ENCODE results near the gene TRAF6. TPM values are rescaled to one million over a fixed set of nuclear protein-coding genes. Genes with fewer than 3 reads are reported as not detected.

The TRAF6 gene
- total and polyA plus RNA-seq, 4 donors = 2.4 to 7.8 (median 5.3) TPM

DNA sequence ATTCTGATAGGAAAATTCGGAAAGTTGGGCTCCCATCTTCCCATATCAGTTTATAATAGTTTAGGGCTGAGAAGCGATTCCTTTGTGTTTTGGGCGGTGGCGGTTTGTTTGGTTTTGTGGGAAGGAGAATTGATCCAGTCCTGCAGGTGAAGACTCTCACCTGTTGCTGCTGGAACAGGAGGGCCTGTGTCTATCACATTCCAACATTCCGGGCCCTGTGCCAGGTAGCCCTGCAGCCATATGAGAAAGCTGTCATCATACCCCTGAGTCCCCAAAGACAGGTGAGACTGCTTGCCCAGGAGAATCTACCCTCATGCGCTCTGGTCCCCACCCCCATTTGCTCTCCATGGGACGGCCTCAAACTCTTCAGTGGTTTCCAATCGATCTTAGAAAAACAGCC, 62.1 kb downstream of the TRAF6 start:
- no peak for DNase-seq (ENCODE audit: low spot score)
- peaks cover 0 to 6% (median 2%) of the 10 kb centered on the region in 4 donors for H3K4me1 ChIP-seq (ENCODE audit: control insufficient read depth in 4 of 4, insufficient read depth in 4 of 4, low read length in 3 of 4)
- H3K27me3 ChIP-seq (ENCODE audit: control insufficient read depth in 4 of 4, insufficient read depth in 4 of 4, low read length in 3 of 4) = no peaks in the 10 kb centered on the region
- no peak overlapping the region for H3K27ac ChIP-seq (ENCODE audit: low read depth in 1 of 2, low read length in 2 of 2)
- H3K9ac ChIP-seq (ENCODE audit: low read depth in 1 of 2, low read length in 2 of 2) = no peak overlapping the region
- WGBS = 83% methylated on average over 8 of the region's 8 CpGs
- H3K36me3 ChIP-seq (ENCODE audit: control insufficient read depth in 4 of 4, insufficient read depth in 3 of 4, low read depth in 1 of 4, low read length in 3 of 4) = no peaks in the 10 kb centered on the region
- no peak for TF ChIP-seq RAD21 (IDR thresholded peaks at IDR 0.05)
- TF ChIP-seq RXRA (IDR thresholded peaks at IDR 0.05) = no peak
- TF ChIP-seq, protein P1, sequence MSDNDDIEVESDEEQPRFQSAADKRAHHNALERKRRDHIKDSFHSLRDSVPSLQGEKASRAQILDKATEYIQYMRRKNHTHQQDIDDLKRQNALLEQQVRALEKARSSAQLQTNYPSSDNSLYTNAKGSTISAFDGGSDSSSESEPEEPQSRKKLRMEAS (IDR thresholded peaks at IDR 0.05) = no peak
- no peak for TF ChIP-seq EGR1 (IDR thresholded peaks at IDR 0.05; ENCODE audit: low read depth in 2 of 2)
- TF ChIP-seq YY1 (IDR thresholded peaks at IDR 0.05) = no peak
- TF ChIP-seq NR2F2 (IDR thresholded peaks at IDR 0.05) = no peak
- TF ChIP-seq, protein P2, sequence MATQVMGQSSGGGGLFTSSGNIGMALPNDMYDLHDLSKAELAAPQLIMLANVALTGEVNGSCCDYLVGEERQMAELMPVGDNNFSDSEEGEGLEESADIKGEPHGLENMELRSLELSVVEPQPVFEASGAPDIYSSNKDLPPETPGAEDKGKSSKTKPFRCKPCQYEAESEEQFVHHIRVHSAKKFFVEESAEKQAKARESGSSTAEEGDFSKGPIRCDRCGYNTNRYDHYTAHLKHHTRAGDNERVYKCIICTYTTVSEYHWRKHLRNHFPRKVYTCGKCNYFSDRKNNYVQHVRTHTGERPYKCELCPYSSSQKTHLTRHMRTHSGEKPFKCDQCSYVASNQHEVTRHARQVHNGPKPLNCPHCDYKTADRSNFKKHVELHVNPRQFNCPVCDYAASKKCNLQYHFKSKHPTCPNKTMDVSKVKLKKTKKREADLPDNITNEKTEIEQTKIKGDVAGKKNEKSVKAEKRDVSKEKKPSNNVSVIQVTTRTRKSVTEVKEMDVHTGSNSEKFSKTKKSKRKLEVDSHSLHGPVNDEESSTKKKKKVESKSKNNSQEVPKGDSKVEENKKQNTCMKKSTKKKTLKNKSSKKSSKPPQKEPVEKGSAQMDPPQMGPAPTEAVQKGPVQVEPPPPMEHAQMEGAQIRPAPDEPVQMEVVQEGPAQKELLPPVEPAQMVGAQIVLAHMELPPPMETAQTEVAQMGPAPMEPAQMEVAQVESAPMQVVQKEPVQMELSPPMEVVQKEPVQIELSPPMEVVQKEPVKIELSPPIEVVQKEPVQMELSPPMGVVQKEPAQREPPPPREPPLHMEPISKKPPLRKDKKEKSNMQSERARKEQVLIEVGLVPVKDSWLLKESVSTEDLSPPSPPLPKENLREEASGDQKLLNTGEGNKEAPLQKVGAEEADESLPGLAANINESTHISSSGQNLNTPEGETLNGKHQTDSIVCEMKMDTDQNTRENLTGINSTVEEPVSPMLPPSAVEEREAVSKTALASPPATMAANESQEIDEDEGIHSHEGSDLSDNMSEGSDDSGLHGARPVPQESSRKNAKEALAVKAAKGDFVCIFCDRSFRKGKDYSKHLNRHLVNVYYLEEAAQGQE (IDR thresholded peaks at IDR 0.05) = no peak
- TF ChIP-seq, protein P3, sequence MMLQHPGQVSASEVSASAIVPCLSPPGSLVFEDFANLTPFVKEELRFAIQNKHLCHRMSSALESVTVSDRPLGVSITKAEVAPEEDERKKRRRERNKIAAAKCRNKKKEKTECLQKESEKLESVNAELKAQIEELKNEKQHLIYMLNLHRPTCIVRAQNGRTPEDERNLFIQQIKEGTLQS (IDR thresholded peaks at IDR 0.05) = no peak
- TF ChIP-seq FOXA2 (IDR thresholded peaks at IDR 0.05) = no peak
- no peaks in the 10 kb centered on the region for H3K9me3 ChIP-seq (ENCODE audit: control insufficient read depth in 4 of 4, low read length in 3 of 4)
- H3K4me3 ChIP-seq (ENCODE audit: low read depth in 1 of 3, low read length in 3 of 3) = no peak overlapping the region

DNA sequence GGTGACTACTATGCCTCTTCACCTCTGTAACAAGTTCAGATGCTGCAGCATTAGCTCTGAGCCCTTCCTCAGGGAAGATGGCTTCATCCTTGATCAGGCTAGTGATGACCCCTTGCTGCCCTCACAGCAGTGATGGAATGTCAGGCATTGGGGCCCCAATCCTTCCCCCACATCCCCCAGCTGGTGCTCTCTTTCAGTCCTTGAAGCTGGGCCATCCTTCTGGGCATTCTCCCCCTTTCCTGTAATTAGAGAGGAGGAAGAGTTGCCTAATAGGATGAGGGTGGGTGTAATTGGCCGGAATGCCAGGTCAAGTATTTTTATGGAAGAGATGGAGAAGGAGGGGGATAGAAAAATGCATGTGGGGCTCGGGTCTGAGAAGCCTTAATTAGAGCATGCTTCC, 62.6 kb downstream of the TRAF6 start:
- Histone ChIP-seq H3K9me3 (ENCODE audit: control insufficient read depth in 4 of 4, low read length in 3 of 4) (no peaks in the 10 kb centered on the region), H3K9ac (ENCODE audit: low read depth in 1 of 2, low read length in 2 of 2) (no peak overlapping the region), H3K27me3 (ENCODE audit: control insufficient read depth in 4 of 4, insufficient read depth in 4 of 4, low read length in 3 of 4) (no peaks in the 10 kb centered on the region), H3K36me3 (ENCODE audit: control insufficient read depth in 4 of 4, insufficient read depth in 3 of 4, low read depth in 1 of 4, low read length in 3 of 4) (no peaks in the 10 kb centered on the region), H3K4me3 (ENCODE audit: low read depth in 1 of 3, low read length in 3 of 3) (no peak overlapping the region), H3K4me1 (ENCODE audit: control insufficient read depth in 4 of 4, insufficient read depth in 4 of 4, low read length in 3 of 4) (peaks cover 0 to 6% (median 2%) of the 10 kb centered on the region in 4 donors), H3K27ac (ENCODE audit: low read depth in 1 of 2, low read length in 2 of 2) (no peak overlapping the region)
- TF ChIP-seq SP1 (IDR thresholded peaks at IDR 0.05) (no peak), NR2F2 (IDR thresholded peaks at IDR 0.05) (no peak), RXRA (IDR thresholded peaks at IDR 0.05) (no peak), TAF1 (conservative IDR thresholded peaks at IDR 0.05) (no peak), JUND (IDR thresholded peaks at IDR 0.05) (no peak), YY1 (IDR thresholded peaks at IDR 0.05) (no peak)
- TF ChIP-seq, protein P1 (IDR thresholded peaks at IDR 0.05) = no peak
- WGBS = 76% methylated on average over 2 of the region's 2 CpGs
- DNase-seq (ENCODE audit: low spot score) = no peak

DNA sequence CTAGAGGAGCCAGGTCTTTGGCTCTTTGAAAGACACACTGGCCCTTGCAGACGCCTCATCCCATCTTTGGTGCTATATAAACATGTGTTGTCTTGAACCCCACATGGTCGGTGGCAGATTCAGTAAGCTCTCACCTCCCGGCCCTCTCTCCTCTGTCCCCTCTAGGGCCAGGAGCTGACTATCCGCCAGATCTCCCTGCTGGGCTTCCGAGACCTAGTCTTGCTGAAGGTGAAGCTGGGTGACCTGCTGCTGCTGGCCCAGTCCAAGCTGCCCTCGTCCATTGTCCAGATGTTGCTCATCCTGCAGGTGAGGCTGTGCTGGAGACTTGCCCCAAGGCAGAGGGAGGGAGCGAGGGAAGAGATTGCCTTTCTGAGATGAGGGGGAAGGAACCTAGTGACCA, 63.9 kb downstream of the TRAF6 start:
- DNase-seq (ENCODE audit: low spot score) = no peak
- H3K27ac ChIP-seq (ENCODE audit: low read depth in 1 of 2, low read length in 2 of 2) = no peak overlapping the region
- peaks cover 0 to 6% (median 2%) of the 10 kb centered on the region in 4 donors for H3K4me1 ChIP-seq (ENCODE audit: control insufficient read depth in 4 of 4, insufficient read depth in 4 of 4, low read length in 3 of 4)
- WGBS = 95% methylated on average over 7 of the region's 7 CpGs
- no peaks in the 10 kb centered on the region for H3K27me3 ChIP-seq (ENCODE audit: control insufficient read depth in 4 of 4, insufficient read depth in 4 of 4, low read length in 3 of 4)
- no peak overlapping the region for H3K9ac ChIP-seq (ENCODE audit: low read depth in 1 of 2, low read length in 2 of 2)
- TF ChIP-seq HNF4A (conservative IDR thresholded peaks at IDR 0.05) (no peak), HNF4G (IDR thresholded peaks at IDR 0.05) (no peak), FOXA1 (IDR thresholded peaks at IDR 0.05) (no peak), TAF1 (conservative IDR thresholded peaks at IDR 0.05) (no peak), GABPA (IDR thresholded peaks at IDR 0.05 in 1 of 2, conservative IDR thresholded peaks at IDR 0.05 in 1 of 2) (no peak), RAD21 (IDR thresholded peaks at IDR 0.05) (no peak), SP1 (IDR thresholded peaks at IDR 0.05) (no peak), NR2F2 (IDR thresholded peaks at IDR 0.05) (no peak)
- TF ChIP-seq, protein P1 (IDR thresholded peaks at IDR 0.05) = no peak
- TF ChIP-seq, protein P3 (IDR thresholded peaks at IDR 0.05) = no peak
- H3K36me3 ChIP-seq (ENCODE audit: control insufficient read depth in 4 of 4, insufficient read depth in 3 of 4, low read depth in 1 of 4, low read length in 3 of 4) = no peaks in the 10 kb centered on the region
- H3K9me3 ChIP-seq (ENCODE audit: control insufficient read depth in 4 of 4, low read length in 3 of 4) = no peaks in the 10 kb centered on the region
- no peak overlapping the region for H3K4me3 ChIP-seq (ENCODE audit: low read depth in 1 of 3, low read length in 3 of 3)
